GM21737 (cell line): ENCODE data around the gene ASTN2.

Experiments used
- ATAC-seq: cut with Tn5 transposase; IDR thresholded peaks from one replicate; pipeline ENCODE4 v1.9.1; 2021; ENCODE audit warnings: mild to moderate bottlenecking, moderate library complexity; ENCODE audit not compliant: unreplicated experiment

ASTN2 gene

GRCh38 chr9:117414906-117415331 is at the start of gene ASTN2:
TSS of gene ASTN2 (minus strand) at chr9:117415057. CDS start at chr9:117414938, 119 bp downstream.
- ATAC-seq: no peak

GRCh38 chr9:117462861-117463260 is 48.0 kb upstream of the ASTN2 start:
- no peak for ATAC-seq

- no peak for ATAC-seq
Measured at GRCh38 chr9:117461386-117461785, 46.5 kb upstream of the ASTN2 start.

- ATAC-seq: no peak
Measured at GRCh38 chr9:117460743-117461142, 45.9 kb upstream of the ASTN2 start.

- no peak for ATAC-seq
Measured at GRCh38 chr9:117459913-117460312, 45.1 kb upstream of the ASTN2 start.

- no peak for ATAC-seq
Measured at GRCh38 chr9:117458066-117458465, 43.2 kb upstream of the ASTN2 start.

- no peak for ATAC-seq
Measured at GRCh38 chr9:117454711-117455110, 39.9 kb upstream of the ASTN2 start.

- ATAC-seq: no peak
Measured at GRCh38 chr9:117453737-117454136, 38.9 kb upstream of the ASTN2 start.

- no peak for ATAC-seq
Measured at GRCh38 chr9:117451311-117451710, 36.5 kb upstream of the ASTN2 start.

GRCh38 chr9:117448066-117448465 is 33.2 kb upstream of the ASTN2 start:
- no peak for ATAC-seq

- no peak for ATAC-seq
Measured at GRCh38 chr9:117445631-117446030, 30.8 kb upstream of the ASTN2 start.

- no peak for ATAC-seq
Measured at GRCh38 chr9:117444501-117444900, 29.6 kb upstream of the ASTN2 start.

- ATAC-seq: no peak
Measured at GRCh38 chr9:117437283-117437682, 22.4 kb upstream of the ASTN2 start.

- no peak for ATAC-seq
Measured at GRCh38 chr9:117435630-117436261, 20.9 kb upstream of the ASTN2 start.

- no peak for ATAC-seq
Measured at GRCh38 chr9:117434566-117434965, 19.7 kb upstream of the ASTN2 start.

- ATAC-seq: no peak
Measured at GRCh38 chr9:117430813-117431212, 16.0 kb upstream of the ASTN2 start.

GRCh38 chr9:117427357-117427913 is 12.6 kb upstream of the ASTN2 start:
- no peak for ATAC-seq

- no peak for ATAC-seq
Measured at GRCh38 chr9:117425566-117425965, 10.7 kb upstream of the ASTN2 start.

GRCh38 chr9:117424291-117424690 is 9.4 kb upstream of the ASTN2 start:
- ATAC-seq: no peak

- ATAC-seq: no peak
Measured at GRCh38 chr9:117418111-117418510, 3.3 kb upstream of the ASTN2 start.

GRCh38 chr9:117416856-117417255 is 2.0 kb upstream of the ASTN2 start:
- ATAC-seq: no peak

GRCh38 chr9:117415358-117415914 is 579 bp upstream of the ASTN2 start:
- no peak for ATAC-seq
